Esophagus (tissue), 2 donors: ENCODE measurements around the gene SBK2. TPM values are rescaled to one million over a fixed set of nuclear protein-coding genes. Genes with fewer than 3 reads are reported as not detected.
"Not testable (repeated sequence)": the region's sequence is repeated elsewhere in the genome, so short reads cannot be mapped to it uniquely, and the experiment has no call there.

ENCODE experiments used
- H3K27ac ChIP-seq, 2 donors: one replicate each; pipeline ENCODE4 v1.5.1; 2013; ENCODE audit warnings: low read depth in 2 of 2, mild to moderate bottlenecking in 2 of 2, inconsistent platforms in 1 of 2, low read length in 1 of 2, moderate library complexity in 1 of 2
- H3K27me3 ChIP-seq, 2 donors: one replicate each; pipeline ENCODE4 v1.6.1; 2013; ENCODE audit warnings: low read length in 2 of 2, control low read depth in 1 of 2, mild to moderate bottlenecking in 1 of 2; ENCODE audit not compliant: insufficient read depth in 2 of 2, control insufficient read depth in 1 of 2
- H3K36me3 ChIP-seq, 2 donors: one replicate each; pipeline ENCODE4 v1.6.1; 2013; ENCODE audit warnings: low read length in 1 of 2; ENCODE audit not compliant: control insufficient read depth in 2 of 2, insufficient read depth in 2 of 2
- H3K4me1 ChIP-seq, 2 donors: one replicate each; pipeline ENCODE4 v1.6.1; 2013; ENCODE audit warnings: low read length in 1 of 2; ENCODE audit not compliant: control insufficient read depth in 2 of 2, insufficient read depth in 2 of 2
- H3K4me3 ChIP-seq, 2 donors: one replicate each; pipeline ENCODE4 v1.5.1; 2013; ENCODE audit warnings: low read length in 2 of 2, mild to moderate bottlenecking in 2 of 2, low read depth in 1 of 2, moderate library complexity in 1 of 2
- H3K9me3 ChIP-seq, 2 donors: one replicate each; pipeline ENCODE4 v1.6.1; 2013; ENCODE audit warnings: mild to moderate bottlenecking in 2 of 2, low read depth in 1 of 2, low read length in 1 of 2, moderate library complexity in 1 of 2; ENCODE audit not compliant: control insufficient read depth in 2 of 2, insufficient read depth in 1 of 2
- WGBS, 2 donors: extraction: QIAGEN DNeasy Blood & Tissue Kit; methylation state at CpG; one replicate each; pipeline ENCODE4 v1.1.7; 2013; 5-methylcytosine and 5-hydroxymethylcytosine counted together
- polyA plus RNA-seq, 2 donors: library from polyadenylated mRNA; stranded (reverse); fragments of 200-250 nt; gene quantifications; one replicate each; pipeline ENCODE4 v1.2.3, GENCODE V29; 2013
- donor health status: healthy with polysubstance abuse.
- donor health status: Bipolar disorder and iron deficiency.

SBK2 gene
- polyA plus RNA-seq, 2 donors: not detected

DNA sequence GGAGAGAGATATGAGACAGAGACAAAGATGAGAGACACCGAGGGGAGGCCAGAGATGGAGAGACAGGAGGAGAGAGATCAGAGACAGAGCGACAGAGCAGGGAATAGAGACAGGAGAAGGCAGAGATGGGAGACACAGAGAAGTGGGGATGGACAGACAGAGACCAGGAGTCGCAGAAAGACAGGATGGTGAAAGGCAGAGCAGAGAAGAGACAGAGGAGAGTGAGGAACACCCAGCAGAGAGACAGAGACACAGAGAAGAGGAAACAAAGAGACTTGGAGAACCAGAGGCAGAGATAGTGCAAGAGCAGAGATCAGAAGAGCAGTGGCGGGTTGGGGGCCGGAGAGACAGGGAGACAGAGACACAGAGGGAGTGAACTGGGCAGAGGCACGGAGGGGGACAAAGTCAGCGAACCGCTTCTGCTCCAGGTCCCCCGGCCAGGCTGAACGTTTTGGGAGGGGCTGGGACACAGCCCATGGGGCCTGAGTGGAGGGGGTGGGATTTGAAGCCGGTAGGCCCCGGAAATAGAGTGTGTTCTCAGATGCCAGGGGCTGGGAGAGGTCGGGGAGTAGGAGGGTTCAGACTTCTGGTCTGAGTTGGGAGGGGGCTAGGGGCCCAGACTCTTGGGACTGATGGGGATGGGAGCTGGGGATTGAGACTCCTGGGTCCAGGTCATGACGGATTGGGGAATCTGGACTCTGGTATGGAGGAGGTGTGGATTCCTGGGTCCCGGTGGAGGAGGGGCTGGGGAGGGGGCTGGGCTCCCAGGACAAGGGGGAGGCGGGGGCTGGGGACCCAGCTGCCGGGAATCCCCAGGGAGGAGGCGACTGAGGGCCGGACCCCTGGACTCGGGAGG is 43.1 kb upstream of the SBK2 start:
- H3K36me3 ChIP-seq: peaks cover 4 to 9% of the 10 kb centered on the region in 2 donors
- peak overlapping the region; percentile 68 to 86 for H3K4me3 ChIP-seq
- no peaks in the 10 kb centered on the region for H3K27me3 ChIP-seq
- peaks cover 0 to 4% of the 10 kb centered on the region in 2 donors for H3K4me1 ChIP-seq
- 11 to 12% methylated on average over 18 to 20 of the region's 20 CpGs for WGBS, 2 donors
- peak overlapping the region; percentile 76 to 83 for H3K27ac ChIP-seq
- no peaks in the 10 kb centered on the region for H3K9me3 ChIP-seq

DNA sequence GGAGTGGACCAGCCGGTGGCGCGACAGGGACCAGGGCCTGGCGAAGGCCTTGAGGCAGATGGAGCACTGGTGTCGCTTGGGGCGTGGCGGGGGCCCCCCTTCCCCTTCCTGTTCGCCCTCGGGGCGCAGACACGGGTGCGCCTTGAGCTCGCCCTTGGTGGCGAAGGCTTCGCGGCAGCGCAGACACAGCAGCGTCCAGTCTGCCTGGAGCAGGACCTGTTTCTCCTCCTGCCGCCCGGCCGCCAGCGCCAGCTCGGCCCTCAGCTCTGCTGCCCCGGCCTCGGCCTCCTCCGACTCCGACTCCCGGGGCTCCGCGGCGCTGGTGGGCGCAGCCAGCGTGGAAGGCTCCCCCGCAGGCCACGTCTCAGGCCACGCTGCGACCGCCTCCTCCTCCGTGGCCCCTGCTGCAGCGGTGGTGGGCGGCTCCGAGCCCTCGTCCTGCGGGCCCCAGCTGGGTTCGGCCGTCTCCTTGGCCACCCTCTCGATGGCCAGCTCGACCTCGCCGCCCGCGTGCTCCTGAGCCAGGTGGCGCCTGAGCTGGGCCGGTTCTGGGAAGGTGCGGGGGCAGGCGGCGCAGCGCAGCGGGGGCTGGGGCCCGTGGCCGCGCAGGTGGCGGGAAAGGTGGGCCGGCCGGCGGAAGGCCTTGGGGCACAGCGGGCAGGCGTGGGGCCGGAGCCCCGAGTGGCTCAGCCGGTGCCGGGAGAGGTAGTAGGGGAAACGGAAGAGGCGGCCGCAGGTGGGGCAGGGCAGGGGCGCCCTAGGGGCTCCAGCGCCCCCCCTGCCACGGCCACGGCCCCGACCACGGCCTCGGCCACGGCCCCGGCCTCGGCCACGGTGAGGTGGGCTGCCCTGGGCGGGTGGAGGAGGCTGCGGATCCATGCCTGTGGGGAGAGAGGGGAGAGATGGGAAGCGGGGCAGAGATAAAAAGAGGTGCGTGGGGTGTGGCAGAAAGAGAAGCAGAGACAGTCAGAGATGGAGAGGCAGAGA is 42.1 kb upstream of the SBK2 start:
- WGBS, 2 donors: 93 to 94% methylated on average over 76 to 90 of the region's 90 CpGs
- Histone ChIP-seq H3K4me3 (peak overlapping the region in 1 of 2 donors; percentile 68), H3K4me1 (peaks cover 0 to 4% of the 10 kb centered on the region in 2 donors), H3K36me3 (peaks cover 4 to 9% of the 10 kb centered on the region in 2 donors), H3K9me3 (no peaks in the 10 kb centered on the region), H3K27me3 (no peaks in the 10 kb centered on the region), H3K27ac (no peak overlapping the region)

DNA sequence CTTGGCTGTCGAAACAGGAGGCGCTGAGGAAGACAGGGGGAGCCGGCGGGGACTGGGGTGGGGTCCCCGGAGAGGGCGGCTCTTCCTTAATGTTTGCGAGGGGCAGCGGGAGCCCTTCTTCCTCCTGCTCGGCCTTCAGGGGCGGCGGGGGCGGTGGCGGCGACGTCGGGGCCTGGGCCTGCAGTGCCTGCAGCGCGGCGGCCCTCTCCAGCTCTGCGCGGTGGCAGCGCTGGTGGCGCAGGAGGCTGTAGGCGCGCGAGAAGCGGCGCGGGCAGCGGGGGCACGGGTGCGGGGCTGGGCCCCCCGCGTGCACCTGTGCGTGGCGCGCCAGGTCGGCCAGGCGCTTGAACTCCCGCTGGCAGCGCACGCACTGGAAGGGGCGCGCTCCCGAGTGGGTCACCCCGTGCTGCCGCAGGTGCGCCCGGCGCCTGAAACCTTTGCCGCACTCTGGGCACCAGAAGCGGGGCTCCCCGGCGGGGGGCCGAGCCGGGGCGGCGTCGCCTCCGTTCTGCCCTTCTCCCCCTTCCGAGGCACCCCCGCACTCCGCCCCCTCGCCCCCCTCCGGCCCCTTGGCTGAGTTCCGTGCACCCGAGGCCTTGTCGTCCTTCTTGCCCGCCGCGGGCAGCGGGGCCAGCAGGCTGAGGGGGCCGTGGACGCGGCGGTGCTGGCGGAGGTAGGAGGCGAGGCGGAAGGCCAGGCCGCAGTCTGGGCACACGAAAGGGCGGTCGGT is 41.3 kb upstream of the SBK2 start:
- 95 to 96% methylated on average over 78 to 83 of the region's 83 CpGs for WGBS, 2 donors
- no peaks in the 10 kb centered on the region for H3K9me3 ChIP-seq
- H3K4me1 ChIP-seq: peaks cover 0 to 4% of the 10 kb centered on the region in 2 donors
- H3K36me3 ChIP-seq: peaks cover 4 to 9% of the 10 kb centered on the region in 2 donors
- H3K27me3 ChIP-seq: no peaks in the 10 kb centered on the region
- H3K4me3 ChIP-seq: no peak overlapping the region
- H3K27ac ChIP-seq: no peak overlapping the region

DNA sequence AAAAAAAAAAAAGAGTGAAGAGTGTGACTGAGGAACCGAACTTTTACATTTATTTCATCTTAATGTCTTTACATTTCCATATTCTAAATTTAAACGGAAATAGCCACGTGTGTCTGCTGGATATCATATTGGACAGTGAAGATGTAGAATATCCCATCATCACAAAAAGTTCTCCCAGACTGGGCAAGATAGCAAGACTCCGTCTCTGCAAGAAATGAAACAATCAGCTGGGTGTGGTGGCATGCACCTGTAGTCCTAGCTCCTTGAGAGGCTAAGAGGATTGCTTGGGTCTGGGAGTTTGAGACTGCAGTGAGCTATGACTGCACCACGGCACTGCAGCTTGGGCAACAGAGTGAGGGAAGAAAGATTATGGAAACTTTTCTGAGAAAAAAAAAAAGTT is 39.8 kb upstream of the SBK2 start:
- WGBS, 2 donors: 89 to 93% methylated on average over 5 of the region's 5 CpGs
- Histone ChIP-seq H3K27ac (no peak overlapping the region), H3K27me3 (no peaks in the 10 kb centered on the region)

DNA sequence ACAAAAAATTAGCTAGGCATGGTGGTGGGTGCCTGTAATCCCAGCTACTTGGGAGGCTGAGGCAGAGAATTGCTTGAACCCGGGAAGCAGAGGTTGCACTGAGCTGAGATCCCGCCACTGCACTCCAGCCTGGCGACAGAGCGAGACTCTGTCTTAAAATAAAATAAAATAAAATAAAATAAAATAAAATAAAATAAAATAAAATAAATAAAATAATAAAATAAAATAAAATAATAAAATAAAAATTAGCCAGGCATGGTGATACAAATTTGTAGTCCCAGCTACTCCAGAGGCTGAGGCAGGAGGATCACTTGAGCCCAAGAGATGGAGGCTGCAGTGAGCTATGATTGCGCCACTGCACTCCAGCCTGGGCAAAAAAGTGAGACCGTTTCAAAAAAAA is 37.0 kb upstream of the SBK2 start:
- H3K27me3 ChIP-seq: not testable (repeated sequence)
- 74 to 89% methylated on average over 4 to 6 of the region's 6 CpGs for WGBS, 2 donors

More for the DNA sequence above, 39.8 kb upstream of the SBK2 start:
- peaks cover 0 to 3% of the 10 kb centered on the region in 2 donors for H3K4me1 ChIP-seq
- H3K4me3 ChIP-seq: no peak overlapping the region
- H3K9me3 ChIP-seq: no peaks in the 10 kb centered on the region
- H3K36me3 ChIP-seq: peaks cover 4 to 9% of the 10 kb centered on the region in 2 donors

DNA sequence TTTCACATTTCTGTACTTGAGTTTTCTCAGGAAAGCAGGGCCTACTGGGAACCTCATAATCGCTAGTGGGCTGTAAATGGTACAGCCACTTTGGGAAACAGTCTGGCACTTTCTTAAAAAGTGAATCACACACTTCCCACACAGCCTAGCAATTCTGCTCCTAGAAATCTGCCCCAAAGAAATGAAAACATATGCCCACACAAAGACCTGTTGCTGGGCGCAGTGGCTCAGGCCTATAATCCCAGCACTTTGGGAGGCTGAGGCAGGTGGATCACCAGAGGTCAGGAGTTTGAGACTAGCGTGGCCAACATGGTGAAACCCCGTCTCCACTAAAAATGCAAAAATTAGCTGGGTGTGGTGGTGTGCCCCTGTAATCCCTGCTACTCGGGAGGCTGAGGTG is 32.5 kb upstream of the SBK2 start:
- 93% methylated on average over 5 of the region's 5 CpGs for WGBS, 2 donors
- not testable (repeated sequence) for H3K27ac ChIP-seq, H3K4me1 ChIP-seq, H3K36me3 ChIP-seq, H3K9me3 ChIP-seq, H3K27me3 ChIP-seq, H3K4me3 ChIP-seq

More for the DNA sequence above, 37.0 kb upstream of the SBK2 start:
- not testable (repeated sequence) for H3K4me1 ChIP-seq, H3K36me3 ChIP-seq, H3K9me3 ChIP-seq, H3K27ac ChIP-seq, H3K4me3 ChIP-seq

DNA sequence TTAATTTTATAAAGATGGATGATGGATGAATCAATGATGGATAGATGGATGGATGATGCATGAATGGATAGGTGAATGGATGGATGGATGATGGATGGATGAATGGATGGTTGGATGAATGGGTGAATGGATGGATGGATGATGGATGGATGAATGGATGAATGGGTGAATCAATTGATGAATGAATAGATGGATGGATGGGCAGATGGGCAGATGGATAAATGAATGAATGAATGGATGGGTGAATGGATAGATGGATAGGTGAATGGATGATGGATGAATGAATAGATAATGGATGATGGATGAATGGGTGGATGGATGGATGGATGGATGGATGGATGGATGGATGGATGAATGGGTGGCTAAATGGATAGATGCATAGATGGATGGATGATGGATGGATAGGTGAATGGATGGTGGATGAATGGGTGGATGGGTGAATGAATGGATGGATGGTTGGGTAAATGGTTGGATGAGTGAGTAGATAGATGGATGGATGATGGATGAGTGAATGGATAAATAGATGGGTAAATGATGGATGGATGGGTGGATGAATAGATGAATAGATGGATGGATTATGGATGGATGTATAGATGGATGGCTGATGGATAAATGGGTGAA is 30.9 kb upstream of the SBK2 start:
- Histone ChIP-seq H3K36me3 (no peaks in the 10 kb centered on the region), H3K4me1 (no peaks in the 10 kb centered on the region), H3K27ac (no peak overlapping the region), H3K27me3 (peaks cover 0 to 3% of the 10 kb centered on the region in 2 donors), H3K4me3 (no peak overlapping the region), H3K9me3 (no peaks in the 10 kb centered on the region)

DNA sequence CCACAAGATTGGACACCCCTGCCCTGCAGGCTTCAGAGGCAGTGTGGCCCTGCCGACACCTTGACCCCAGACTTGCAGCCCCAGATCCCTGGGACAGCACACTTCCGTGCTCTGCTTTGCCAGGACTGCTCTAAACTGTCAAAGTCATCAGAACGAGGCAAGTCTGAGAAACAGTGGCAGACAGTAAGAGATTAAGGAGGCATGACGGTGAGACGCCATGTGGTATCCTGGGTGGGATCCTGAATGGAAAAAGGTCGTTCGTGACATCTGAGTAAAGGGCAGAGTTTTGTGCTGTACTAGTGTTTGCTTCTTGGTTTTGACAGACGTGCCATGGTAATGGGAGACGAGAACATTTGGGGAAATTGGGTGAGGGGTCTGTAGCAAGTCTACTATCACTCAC is 29.9 kb upstream of the SBK2 start:
- Histone ChIP-seq H3K27ac (no peak overlapping the region), H3K36me3 (no peaks in the 10 kb centered on the region), H3K9me3 (no peaks in the 10 kb centered on the region), H3K27me3 (peaks cover 0 to 3% of the 10 kb centered on the region in 2 donors), H3K4me1 (no peaks in the 10 kb centered on the region), H3K4me3 (no peak overlapping the region)
- WGBS, 2 donors: 37 to 41% methylated on average over 9 of the region's 9 CpGs

DNA sequence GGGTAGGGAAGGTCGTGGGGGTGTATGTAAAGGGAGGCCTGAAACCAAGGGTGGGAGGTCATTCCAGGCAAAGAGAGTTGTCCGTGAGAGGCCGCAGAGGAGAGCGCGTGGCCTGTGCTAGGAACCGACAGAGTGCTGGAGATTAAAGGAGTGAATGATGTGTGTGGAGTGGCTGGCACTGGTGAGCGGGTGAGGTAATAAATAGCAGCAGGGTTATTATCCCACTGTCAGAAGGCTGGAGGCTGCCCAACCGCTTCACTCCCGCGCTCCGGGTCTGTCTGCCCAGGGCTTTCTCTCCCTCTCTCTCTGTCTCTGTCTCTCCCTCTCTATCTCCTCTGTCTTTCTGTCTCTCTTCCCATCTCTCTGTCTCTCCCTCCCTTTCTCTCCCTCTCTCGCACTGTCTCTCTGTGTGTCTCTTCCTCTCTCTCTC is 26.3 kb upstream of the SBK2 start:
- no peak overlapping the region for H3K4me3 ChIP-seq
- peaks cover 0 to 3% of the 10 kb centered on the region in 2 donors for H3K27me3 ChIP-seq
- H3K9me3 ChIP-seq: peaks cover 0 to 6% of the 10 kb centered on the region in 2 donors
- H3K36me3 ChIP-seq: no peaks in the 10 kb centered on the region
- no peak overlapping the region for H3K27ac ChIP-seq
- no peaks in the 10 kb centered on the region for H3K4me1 ChIP-seq
- 31 to 36% methylated on average over 12 of the region's 12 CpGs for WGBS, 2 donors
